HG02642 (cell line): ENCODE measurements around the gene TIMM29.
A peak's percentile ranks its signal among the peaks of the same experiment; 100 is the strongest.

Experiments used
- ATAC-seq: cut with Tn5 transposase; IDR thresholded peaks from one replicate; pipeline ENCODE4 v1.9.1; 2021; ENCODE audit warnings: mild to moderate bottlenecking; ENCODE audit not compliant: unreplicated experiment, poor library complexity

Gene TIMM29

DNA sequence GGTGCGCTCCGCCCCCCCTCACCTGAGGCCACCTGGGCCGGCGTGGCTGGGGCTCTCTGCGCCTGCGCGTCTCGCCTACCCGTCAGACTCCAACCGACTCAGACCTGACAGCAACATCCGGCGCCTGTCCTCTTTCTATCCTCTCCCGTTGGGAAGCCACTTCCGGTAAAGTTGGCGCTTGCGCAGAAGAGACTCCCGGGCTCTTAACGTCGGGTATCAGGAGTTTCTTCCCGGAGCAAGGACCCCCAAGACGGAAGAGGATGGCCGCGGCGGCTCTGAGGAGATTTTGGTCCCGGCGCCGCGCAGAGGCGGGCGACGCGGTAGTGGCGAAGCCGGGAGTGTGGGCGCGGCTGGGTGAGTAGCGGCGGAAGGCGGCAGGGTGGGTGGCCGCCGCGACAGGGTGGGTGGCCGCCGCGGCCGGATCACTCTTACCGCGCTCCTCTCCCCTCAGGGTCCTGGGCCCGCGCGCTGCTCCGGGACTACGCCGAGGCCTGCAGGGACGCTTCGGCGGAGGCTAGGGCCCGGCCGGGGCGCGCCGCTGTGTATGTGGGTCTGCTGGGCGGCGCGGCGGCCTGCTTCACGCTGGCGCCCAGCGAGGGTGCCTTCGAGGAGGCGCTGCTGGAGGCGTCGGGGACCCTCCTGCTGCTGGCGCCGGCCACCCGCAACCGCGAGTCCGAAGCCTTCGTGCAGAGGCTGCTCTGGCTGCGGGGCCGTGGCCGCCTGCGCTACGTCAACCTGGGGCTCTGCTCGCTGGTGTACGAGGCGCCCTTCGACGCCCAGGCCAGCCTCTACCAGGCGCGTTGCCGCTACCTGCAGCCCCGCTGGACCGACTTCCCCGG lies at the start of gene TIMM29, which contains the start of gene YIPF2:
Gene TIMM29 (plus strand): TSS at position 249 of the 839 bp plus-strand sequence. CDS start 12 bp downstream, at position 261.
Gene YIPF2 (minus strand): TSS at position 77 of the 839 bp plus-strand sequence. CDS start 229 bp downstream, outside the sequence.
- peak; percentile 74 for ATAC-seq

DNA sequence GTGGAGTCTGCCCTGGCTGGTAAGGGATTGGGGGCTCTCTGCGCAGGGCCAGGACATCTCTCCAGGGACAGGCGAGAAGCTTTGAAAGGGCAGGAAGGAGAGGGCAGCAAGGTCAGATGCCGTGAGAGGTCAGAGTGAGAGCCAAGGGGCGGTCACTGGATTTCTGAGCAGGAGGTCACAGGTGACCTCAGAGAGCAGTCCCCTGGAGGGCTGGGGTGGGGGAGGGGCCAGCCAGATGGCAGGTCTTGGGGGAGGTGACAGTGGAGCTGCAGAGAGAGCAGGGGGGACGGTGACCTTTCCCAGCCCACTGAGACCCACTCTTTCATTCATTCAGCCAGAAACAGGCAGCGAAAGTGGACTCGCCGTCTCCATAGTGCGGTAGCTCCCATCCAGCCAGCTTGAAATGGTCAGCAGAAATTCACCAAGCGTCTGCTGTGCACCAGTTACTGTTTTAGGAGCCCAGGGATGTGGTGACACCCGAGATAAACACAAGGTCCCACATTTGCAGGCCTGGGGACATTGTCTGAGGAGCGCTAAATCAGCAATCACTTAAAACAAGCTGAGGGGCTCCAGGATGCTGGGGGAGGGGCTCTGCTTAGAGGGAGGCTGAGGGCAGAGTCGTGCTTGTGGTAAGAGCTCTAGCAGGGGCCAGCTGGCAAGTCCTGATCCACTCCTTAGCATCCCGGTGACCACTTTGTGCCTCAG lies 47.1 kb upstream of the TIMM29 start:
- ATAC-seq: no peak

DNA sequence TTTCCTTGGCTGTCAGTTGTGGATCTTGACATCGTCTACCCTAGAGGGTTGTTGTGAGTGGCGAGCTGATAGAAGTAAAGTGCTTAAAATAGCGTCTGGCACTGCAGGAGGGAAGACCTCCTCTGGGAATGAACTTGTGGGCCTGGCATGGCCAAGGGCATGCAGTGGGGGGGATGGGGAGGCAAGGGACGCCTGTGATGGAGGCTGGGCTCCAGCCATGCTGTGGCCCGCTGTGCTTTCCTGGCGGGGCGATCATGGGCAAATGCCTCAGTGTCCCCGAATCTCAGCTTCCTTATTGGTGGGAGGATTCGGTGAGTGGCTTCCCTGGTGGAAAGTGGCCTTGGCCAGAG lies 46.5 kb upstream of the TIMM29 start:
- no peak for ATAC-seq

DNA sequence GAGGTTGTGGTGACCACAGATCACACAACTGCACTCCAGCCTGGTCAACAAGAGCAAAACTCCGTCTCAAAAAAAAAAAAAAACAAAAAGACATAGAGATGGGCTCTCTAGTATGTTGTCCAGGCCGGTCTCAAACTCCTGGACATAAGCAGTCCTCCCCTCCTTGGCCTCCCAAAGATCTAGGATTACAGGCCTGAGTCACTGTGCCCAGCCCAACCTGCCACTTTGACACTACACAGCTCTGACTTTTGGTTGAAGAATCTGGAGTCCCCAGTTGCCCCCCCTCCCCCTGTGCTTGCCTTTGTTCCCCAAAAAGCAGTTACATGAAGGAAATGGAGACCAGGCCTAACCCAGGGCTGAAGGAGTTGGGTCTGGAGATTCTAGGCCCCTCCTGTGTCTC lies 44.3 kb upstream of the TIMM29 start:
- no peak for ATAC-seq

- ATAC-seq: no peak
Measured at GRCh38 chr19:10885201-10886169, 43.1 kb upstream of the TIMM29 start.

DNA sequence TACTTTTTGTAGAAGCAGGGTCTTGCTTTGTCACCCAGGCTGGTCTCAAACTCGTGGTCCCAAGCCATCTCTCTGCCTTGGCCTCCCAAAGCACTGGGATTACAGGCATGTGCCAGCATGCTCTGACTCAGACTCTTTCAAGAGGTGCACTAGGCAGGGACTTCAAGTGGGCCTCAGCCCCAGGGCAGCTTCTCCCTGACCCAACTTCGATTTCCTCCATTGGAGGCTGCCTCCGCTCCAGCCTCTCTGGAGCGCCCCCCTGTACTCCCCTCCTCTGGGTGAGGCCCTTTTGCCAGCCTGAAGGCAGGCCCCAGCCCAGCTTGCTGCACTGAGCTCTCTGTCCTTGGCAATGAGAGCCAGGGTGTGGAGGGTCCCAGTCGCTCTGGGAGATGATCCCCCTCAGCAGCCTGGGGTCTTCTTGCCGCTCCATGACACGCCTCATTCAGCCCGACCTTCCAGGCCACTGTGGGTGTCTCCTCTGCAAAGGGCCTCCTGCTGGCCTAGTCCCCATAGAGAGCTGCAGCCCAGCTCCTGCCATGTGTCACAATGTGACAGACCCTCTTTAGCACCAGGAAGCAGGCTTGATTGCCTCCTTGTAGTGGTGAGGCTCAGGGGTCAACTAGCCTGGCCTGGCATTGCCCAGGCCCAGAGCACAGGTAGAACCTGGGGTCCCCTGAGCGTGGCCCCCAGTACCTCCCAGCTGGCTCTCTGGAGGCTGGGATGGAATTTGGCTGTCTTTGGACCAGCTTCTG lies 40.8 kb upstream of the TIMM29 start:
- ATAC-seq: no peak

- no peak for ATAC-seq
Measured at GRCh38 chr19:10888421-10888866, 40.2 kb upstream of the TIMM29 start.

DNA sequence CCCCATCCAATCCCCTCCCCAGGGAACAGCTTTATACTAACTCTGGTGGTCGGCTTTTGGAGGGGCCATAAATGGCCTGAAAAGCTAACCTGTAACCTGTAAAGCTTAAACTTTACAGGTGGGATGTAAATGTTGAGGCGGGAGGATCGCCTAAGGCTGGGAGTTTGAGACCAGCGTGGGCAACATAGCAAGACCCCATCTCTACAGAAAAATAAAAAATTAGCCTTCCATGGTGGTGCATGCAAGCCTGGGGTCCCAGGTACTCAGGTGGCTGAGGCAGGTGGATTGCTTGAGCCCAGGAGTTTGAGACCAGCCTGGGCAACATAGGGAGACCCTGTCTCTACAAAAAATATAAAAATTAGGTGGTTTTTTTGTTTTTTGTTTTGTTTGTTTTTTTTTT lies 38.7 kb upstream of the TIMM29 start:
- no peak for ATAC-seq

DNA sequence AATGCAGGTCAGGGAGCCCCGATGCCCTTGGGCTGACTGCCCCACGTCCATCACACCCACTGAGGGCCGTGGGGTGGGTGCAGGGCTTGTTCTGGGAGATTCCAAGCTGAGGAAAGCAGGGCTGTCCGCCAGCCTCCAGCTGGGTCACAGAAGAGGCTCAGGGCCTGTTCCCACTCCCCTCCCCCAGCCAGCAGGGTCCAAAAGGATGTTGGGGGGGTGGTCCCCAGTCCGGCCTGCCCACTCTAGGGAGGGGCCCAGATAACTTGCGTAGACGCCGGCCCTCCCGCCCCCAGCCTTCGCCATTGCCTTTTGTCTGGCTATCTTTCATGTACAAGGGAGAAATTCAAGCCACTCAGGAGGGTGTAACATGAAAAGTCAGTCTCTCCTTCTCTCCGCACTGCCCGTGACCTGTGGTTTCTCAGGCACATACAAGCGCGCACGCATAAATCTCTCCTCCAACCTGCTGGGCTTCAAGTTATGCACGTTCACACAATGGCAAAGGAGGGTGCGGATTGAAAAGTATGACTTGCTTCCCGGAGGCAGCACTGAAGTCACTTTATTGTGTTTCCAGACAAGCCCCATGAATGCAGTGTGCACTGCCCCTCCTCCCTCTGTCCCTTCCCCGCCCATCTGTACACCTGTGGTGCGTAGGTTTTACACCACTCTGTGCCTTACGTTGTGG lies 37.1 kb upstream of the TIMM29 start:
- no peak for ATAC-seq

GRCh38 chr19:10892256-10892655 lies 36.4 kb upstream of the TIMM29 start:
- no peak for ATAC-seq

DNA sequence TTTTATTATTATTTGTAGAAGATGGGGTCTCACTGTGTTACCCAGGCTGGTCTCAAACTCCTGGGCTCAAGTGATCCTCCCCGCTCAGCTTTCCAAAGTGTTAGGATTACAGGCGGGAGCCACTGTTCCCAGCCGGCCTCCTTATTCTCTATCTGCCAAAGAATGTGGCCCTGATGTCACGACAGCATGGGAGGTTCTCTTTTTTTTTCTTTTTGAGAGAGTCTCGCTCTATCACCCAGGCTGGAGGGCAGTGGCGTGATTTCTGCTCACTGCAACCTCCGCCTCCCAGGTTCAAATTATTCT lies 33.7 kb upstream of the TIMM29 start:
- no peak for ATAC-seq

GRCh38 chr19:10895363-10895762 lies 33.2 kb upstream of the TIMM29 start:
- ATAC-seq: no peak

DNA sequence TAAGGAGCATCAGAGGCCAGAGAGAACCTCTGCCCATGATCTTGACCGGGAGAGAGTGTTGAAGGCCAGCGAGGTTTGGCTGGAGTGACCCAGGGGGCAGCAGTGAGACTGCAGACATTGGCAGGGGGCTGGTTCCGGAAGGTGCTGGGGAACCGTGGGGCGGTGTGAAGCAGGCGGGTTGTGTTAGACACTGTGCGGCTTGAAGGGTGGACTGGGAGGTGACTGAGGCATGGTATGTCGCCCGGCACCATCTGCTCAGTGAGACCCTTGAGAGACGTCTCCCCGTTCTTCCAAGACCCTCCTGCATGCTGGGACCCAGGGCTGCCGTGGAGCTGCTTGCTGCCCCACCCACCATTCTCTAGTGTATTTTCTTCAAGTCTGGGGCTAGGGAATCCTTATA lies 32.7 kb upstream of the TIMM29 start:
- no peak for ATAC-seq

- no peak for ATAC-seq
Measured at GRCh38 chr19:10896851-10897526, 31.6 kb upstream of the TIMM29 start.

DNA sequence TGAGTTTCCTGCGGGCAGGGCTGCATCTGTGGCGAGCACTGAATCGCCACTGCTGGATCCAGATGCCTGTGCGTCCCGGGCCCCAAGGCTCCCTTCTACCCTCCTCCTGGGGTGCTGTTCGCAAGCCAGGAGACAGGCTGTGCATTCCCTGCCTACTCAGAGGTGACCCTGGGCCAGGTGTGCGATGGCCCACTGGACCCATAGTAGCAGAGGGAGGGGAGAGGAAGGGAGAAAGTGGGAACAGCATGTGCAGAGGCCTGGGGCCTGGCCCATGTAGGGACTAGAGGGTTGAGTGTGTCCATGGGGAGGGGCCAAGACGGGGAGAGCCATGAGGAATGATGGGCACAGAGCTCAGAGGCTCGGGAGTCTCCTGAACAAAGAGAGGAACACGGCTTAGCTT lies 30.0 kb upstream of the TIMM29 start:
- ATAC-seq: no peak

- ATAC-seq: no peak
Measured at GRCh38 chr19:10899151-10899653, 29.4 kb upstream of the TIMM29 start.

GRCh38 chr19:10907925-10908324 lies 20.7 kb upstream of the TIMM29 start:
- ATAC-seq: no peak

- no peak for ATAC-seq
Measured at GRCh38 chr19:10908380-10908960, 20.1 kb upstream of the TIMM29 start.
